GM12892 (cell line): ENCODE results near the gene MOV10L1.

Experiments used
- POLR2AphosphoS5 ChIP-seq: IDR thresholded peaks from 2 replicates; pipeline ENCODE4 v1.6.1; 2011; ENCODE audit warnings: low read depth, low read length, control low read depth
- TAF1 ChIP-seq: IDR thresholded peaks from 2 replicates; pipeline ENCODE4 v1.6.1; 2011; ENCODE audit warnings: low read depth, mild to moderate bottlenecking, control low read depth, low read length, borderline replicate concordance

GRCh38 chr22:50138988-50139387, 49.2 kb downstream of the MOV10L1 start:
- no peak for TF ChIP-seq POLR2AphosphoS5
- no peak for TF ChIP-seq TAF1
